HG03439 (cell line): ENCODE data around the gene ANO7.

ENCODE experiments used
- ATAC-seq: cut with Tn5 transposase; IDR thresholded peaks from one replicate; pipeline ENCODE4 v1.9.1; 2021; ENCODE audit warnings: mild to moderate bottlenecking, moderate library complexity; ENCODE audit not compliant: unreplicated experiment

The ANO7 gene

DNA sequence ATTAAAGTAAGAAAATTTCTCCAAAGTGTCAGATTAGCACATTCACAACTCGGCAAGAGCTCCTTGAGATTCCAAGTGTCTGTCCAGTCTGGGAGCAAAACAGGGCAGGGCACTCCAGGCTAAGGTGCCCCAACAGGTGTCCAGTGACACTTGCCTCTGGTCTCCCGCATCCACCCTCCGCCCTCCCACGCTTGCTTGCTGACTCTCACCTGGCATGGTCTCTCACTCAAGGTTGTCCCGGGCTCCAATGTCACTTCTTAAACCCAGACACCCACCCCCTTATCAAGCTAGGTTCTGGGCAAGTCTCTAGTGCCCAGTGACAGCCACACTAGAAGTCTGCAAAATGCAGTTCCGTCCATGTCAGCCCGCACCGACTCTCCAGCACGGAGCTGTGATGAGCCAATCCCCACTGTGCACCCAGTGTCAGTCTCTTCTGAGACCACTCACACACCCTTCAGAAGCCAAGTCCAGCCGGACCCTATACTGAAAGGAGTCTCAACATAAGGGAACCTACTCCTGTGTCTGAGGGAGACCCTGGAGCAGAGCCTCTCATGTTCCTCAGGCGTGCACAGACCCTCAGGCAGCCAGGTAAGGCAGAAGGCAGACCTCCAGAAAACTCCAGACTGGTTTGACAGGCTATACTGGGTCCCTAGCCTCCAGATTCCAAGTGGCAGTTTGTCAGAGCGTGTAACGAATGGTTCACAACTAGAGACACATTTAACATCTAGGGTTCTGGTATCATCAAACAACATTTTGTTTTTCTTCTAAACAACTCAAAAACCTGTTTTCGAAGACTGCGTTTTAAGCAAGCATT is 81.4 kb downstream of the ANO7 start:
- no peak for ATAC-seq

- no peak for ATAC-seq
Measured at GRCh38 chr2:241270531-241270930, 82.1 kb downstream of the ANO7 start.

DNA sequence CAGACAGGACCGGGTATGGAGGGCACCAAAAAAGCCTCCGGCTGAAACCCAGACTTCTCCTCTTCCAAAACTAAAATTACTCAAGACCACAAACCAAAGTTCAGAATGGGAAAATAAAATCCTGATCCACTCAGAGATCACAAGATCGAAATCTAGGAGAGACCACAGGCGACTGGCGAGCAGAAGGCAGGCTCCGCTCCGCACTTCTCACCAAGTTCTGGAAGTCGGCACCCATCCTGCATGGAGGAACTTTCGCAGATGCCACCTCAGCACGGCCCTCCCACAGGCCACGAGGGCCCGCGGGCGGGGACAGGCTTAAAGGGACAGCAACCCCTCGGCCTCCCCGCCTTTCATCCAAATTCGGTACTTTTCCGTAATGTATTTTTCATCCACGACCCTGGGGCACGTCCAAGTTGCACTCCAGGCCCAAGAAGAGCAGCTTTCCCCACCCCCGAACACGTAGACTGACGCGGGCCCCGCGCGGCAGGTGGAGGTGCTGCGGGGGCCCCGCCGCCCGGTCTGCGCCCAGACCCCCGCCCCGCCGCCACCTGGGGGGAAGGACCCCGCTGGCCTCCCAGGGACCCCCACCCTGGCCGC is 83.3 kb downstream of the ANO7 start:
- ATAC-seq, result peak; percentile 43

DNA sequence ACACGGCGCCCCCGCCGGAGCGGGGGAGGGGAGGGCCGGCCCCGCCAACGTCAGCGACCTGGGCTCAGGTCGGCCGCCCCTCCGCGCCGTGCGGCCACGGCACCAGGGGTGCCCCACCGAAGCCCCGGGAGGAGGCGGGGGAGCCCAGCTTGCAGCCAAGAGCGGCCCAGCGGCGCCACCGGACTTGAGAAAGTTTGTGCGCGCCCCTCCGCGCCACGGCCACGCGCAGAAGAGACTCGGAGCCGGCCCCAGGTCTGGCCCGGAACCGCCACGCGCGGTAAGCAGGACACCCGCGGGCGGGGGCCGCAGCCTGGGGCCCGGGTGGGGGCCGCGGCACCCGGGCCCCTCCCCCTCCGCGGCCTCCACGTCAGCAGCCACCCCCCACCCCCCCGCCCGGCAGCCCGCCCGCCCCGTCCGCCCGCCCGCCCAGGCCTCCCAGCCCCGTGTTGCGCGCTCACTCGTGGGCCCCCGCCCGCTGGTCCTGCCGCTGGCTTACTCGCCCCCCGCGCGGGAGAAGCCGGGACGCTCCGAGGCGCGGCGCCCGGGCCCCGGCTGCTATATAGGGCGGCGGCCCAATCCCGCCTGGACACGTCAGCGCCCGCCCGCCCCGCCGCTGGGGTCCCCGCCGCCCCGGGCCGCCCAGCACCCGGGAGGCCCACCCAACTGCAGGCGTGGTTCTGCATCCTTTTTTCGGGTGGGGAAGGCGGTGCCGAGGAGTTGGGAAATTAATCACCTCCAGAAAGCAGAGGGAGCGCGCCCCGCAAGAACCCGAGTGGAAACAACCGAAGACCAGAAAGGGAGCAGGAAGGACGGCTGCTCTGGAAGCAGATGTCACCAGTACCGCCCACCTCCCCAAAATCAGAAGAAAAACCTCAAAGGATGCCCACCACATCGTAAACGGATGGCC is 84.1 kb downstream of the ANO7 start:
- ATAC-seq, result peak; percentile 48

GRCh38 chr2:241273210-241274020 is 84.9 kb downstream of the ANO7 start:
- no peak for ATAC-seq

DNA sequence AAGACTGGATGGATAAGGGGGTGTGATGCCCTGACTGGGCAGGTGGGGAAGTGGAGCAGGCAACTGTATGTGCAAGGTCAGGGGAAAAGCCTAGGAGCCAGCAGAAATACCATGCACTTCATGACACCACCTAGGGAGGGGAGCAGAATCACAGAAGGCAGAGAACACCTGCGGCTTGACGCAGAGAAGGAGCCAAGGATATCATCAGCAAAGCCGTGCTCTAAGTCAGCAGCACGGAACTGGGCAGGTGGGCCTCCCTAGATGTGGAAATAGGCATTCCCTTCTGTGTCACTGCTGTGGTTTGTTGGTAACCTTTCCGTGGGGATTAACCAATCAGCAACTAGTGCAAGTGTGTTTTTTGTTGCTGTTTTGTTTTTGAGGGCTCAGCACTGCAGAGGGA is 85.7 kb downstream of the ANO7 start:
- no peak for ATAC-seq
